B cell (primary cell): ENCODE measurements around the gene PIMREG. TPM values are rescaled to one million over a fixed set of nuclear protein-coding genes. Genes with fewer than 3 reads are reported as not detected.

Experiments
- ATAC-seq: fragments of 200-7000 bp; cut with Tn5 transposase; one replicate; pipeline ENCODE4 v1.10.0; 2021; ENCODE audit warnings: low read depth, mild to moderate bottlenecking, moderate number of reproducible peaks, moderate library complexity
- CTCF ChIA-PET: fragments of 350-600 bp; sonication (Branson Sonifier 250); formaldehyde crosslinking; loops from one replicate; lab custom pipeline; 2021; ENCODE audit warnings: antibody characterized with exemption, inconsistent platforms; lab: Charles Lee
- POLR2A ChIA-PET: fragments of 350-600 bp; sonication (Branson Sonifier 250); formaldehyde crosslinking; loops from one replicate; lab custom pipeline; 2021; ENCODE audit warnings: antibody characterized with exemption; lab: Charles Lee
- DNase-seq: peaks from one replicate; pipeline ENCODE4 v3.0.0; 2013
- H2AFZ ChIP-seq: 2 replicates; pipeline ENCODE4 v1.6.1; 2012; ENCODE audit warnings: mild to moderate bottlenecking, low read depth, low read length; ENCODE audit not compliant: insufficient read depth, poor library complexity, severe bottlenecking
- H3K27ac ChIP-seq, 2 donors: 1 replicate in 1 of 2; 2 replicates in 1 of 2; pipeline ENCODE4 v1.5.1; 2012 to 2013; ENCODE audit warnings: low read length in 2 of 2, mild to moderate bottlenecking in 2 of 2, moderate library complexity in 1 of 2
- H3K27me3 ChIP-seq, 4 experiments: fragments of 200-600 bp in 1 of 4; sonication (generic) in 1 of 4; replicated peaks in 1 of 4; 1 replicate in 2 of 4; 2 replicates in 2 of 4; pipeline versions ENCODE4 v1.6.1 to v1.7.0; 2013 to 2016; ENCODE audit warnings: low read length in 3 of 4, mild to moderate bottlenecking in 2 of 4, mixed read lengths in 1 of 4, moderate library complexity in 1 of 4; ENCODE audit not compliant: insufficient read depth in 4 of 4, control insufficient read depth in 3 of 4; ENCODE audit errors: control extremely low read depth in 1 of 4
- H3K36me3 ChIP-seq, 2 experiments: replicated peaks in 1 of 2; 1 replicate in 1 of 2; 2 replicates in 1 of 2; pipeline versions ENCODE4 v1.6.1 to v1.7.1; 2013; ENCODE audit warnings: low read length in 1 of 2; ENCODE audit not compliant: insufficient read depth in 2 of 2, control insufficient read depth in 1 of 2; ENCODE audit errors: control extremely low read depth in 1 of 2, extremely low read depth in 1 of 2
- H3K4me1 ChIP-seq, 2 donors: fragments of 200-600 bp in 1 of 2; sonication (generic) in 1 of 2; 1 replicate in 1 of 2; 2 replicates in 1 of 2; pipeline versions ENCODE4 v1.5.1 to v1.6.1; 2013 to 2017; ENCODE audit warnings: low read length in 2 of 2; ENCODE audit not compliant: control insufficient read depth in 2 of 2, insufficient read depth in 2 of 2
- H3K4me2 ChIP-seq: replicated peaks from 2 replicates; pipeline ENCODE3; 2012; ENCODE audit warnings: mild to moderate bottlenecking, low read depth, low read length; ENCODE audit not compliant: poor library complexity, severe bottlenecking
- H3K4me3 ChIP-seq, 5 experiments: fragments of 200-600 bp in 1 of 5; sonication (generic) in 1 of 5; 1 replicate in 3 of 5; 2 replicates in 2 of 5; pipeline versions ENCODE4 v1.5.1 to v1.7.0; 2011 to 2016; ENCODE audit warnings: low read length in 4 of 5, mild to moderate bottlenecking in 4 of 5, low read depth in 2 of 5, control low read depth in 1 of 5, moderate library complexity in 1 of 5; ENCODE audit not compliant: insufficient read depth in 1 of 5; ENCODE audit errors: control extremely low read depth in 1 of 5, extremely low read depth in 1 of 5
- H3K79me2 ChIP-seq: fragments of 200-600 bp; sonication (generic); one replicate; pipeline ENCODE4 v1.6.0; 2016; ENCODE audit warnings: low read length; ENCODE audit not compliant: control insufficient read depth, insufficient read depth
- H3K9ac ChIP-seq: fragments of 200-600 bp; sonication (generic); 2 replicates; pipeline ENCODE4 v1.6.1; 2017; ENCODE audit warnings: mild to moderate bottlenecking, low read length, moderate library complexity
- H3K9me3 ChIP-seq, 3 donors: one replicate each; pipeline versions ENCODE4 v1.6.1 to v1.7.1; 2013; ENCODE audit warnings: low read length in 2 of 3; ENCODE audit not compliant: control insufficient read depth in 2 of 3, insufficient read depth in 1 of 3; ENCODE audit errors: control extremely low read depth in 1 of 3
- H4K20me1 ChIP-seq: 2 replicates; pipeline ENCODE4 v1.6.0; 2012; ENCODE audit warnings: mild to moderate bottlenecking, low read length; ENCODE audit not compliant: insufficient read depth, control insufficient read depth, poor library complexity, severe bottlenecking
- H3K27ac Mint-ChIP-seq: one replicate; pipeline ENCODE4 v1.8.0; 2021; ENCODE audit warnings: mixed read lengths
- H3K27me3 Mint-ChIP-seq: one replicate; pipeline ENCODE4 v1.8.0; 2021; ENCODE audit warnings: mixed read lengths
- H3K4me1 Mint-ChIP-seq: one replicate; pipeline ENCODE4 v1.8.0; 2021; ENCODE audit warnings: mixed read lengths
- H3K4me3 Mint-ChIP-seq: one replicate; pipeline ENCODE4 v1.8.0; 2021; ENCODE audit warnings: mixed read lengths
- H3K9me3 Mint-ChIP-seq: one replicate; pipeline ENCODE4 v1.8.0; 2022; ENCODE audit warnings: mixed read lengths; ENCODE audit not compliant: insufficient read depth
- CTCF ChIP-seq: fragments of 200-600 bp; IDR thresholded peaks from one replicate; pipeline ENCODE4 v1.8.0; 2022; ENCODE audit warnings: antibody characterized with exemption, mild to moderate bottlenecking
- EZH2 ChIP-seq: IDR thresholded peaks from 2 replicates; pipeline ENCODE4 v1.6.1; 2012; ENCODE audit warnings: borderline replicate concordance, low read depth, mild to moderate bottlenecking, moderate library complexity, low read length; ENCODE audit not compliant: insufficient read depth, poor library complexity, severe bottlenecking
- WGBS: methylation state at CpG from one replicate; pipeline ENCODE4 v1.1.5; 2013; ENCODE audit warnings: missing lambda C conversion rate; ENCODE audit not compliant: insufficient coverage; 5-methylcytosine and 5-hydroxymethylcytosine counted together
- intact Hi-C: fragments of 100-400 bp; cut with micrococcal nuclease; formaldehyde crosslinking; loops from one replicate; pipeline ENCODE4 v1.10.0; 2022
- polyA plus RNA-seq: library from polyadenylated mRNA; depleted of rRNA; stranded (reverse); fragments of >200 nt; gene quantifications from 2 replicates; pipeline ENCODE4 v1.2.3, GENCODE V29; 2012
- total RNA-seq, 2 donors: library from RNA; stranded (reverse); fragments of 120-200 nt in 1 of 2; gene quantifications; 1 replicate in 1 of 2; 2 replicates in 1 of 2; pipeline versions ENCODE4 v1.2.3 to v1.2.4, GENCODE V29; 2013 to 2022

Gene PIMREG
- total and polyA plus RNA-seq, 2 donors (not counting 1 experiment from before 2014, with no cell fraction given): 0.21 TPM; not detected in 1

DNA sequence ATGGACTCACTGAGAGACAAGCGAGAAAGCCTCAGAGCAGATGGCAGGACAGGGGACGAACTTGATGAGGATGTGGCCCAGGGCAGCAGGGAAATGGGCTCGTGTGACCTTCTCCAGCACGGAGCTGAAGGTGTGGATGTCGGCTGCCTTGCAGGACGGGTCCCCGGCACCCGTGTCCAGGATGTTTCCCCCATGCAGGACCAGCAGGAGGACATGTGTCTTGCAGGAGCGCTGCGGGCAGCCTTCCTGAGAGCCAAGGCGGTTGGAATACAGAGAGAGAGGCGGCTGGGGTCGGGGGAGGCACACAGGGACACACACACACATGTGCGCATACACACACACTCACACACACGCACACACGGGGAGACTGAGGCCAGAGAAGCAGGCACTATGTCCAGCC lies 39.3 kb downstream of the PIMREG start:
- WGBS: 82% methylated on average over 12 of the region's 16 CpGs
- peaks cover 0 to 2% (median 0%) of the 10 kb centered on the region in 4 experiments for H3K27me3 ChIP-seq
- H3K36me3 ChIP-seq: no peaks in the 10 kb centered on the region
- no peak overlapping the region for H3K4me3 ChIP-seq
- no peaks in the 10 kb centered on the region for H4K20me1 ChIP-seq
- no peak overlapping the region for H3K4me2 ChIP-seq
- H3K27me3 Mint-ChIP-seq: peaks cover 22% of the 10 kb centered on the region
- CTCF ChIA-PET: interaction anchor here (1.2 kb wide), 1 partner anchor 10 kb away, joined by 5 read pairs; no protein-coding TSS in a partner anchor
- H2AFZ ChIP-seq: no peak overlapping the region
- no peaks in the 10 kb centered on the region for H3K79me2 ChIP-seq
- H3K9me3 Mint-ChIP-seq: no peaks in the 10 kb centered on the region
- no peak for TF ChIP-seq CTCF
- TF ChIP-seq EZH2: no peak
- no peaks in the 10 kb centered on the region for H3K4me1 Mint-ChIP-seq
- POLR2A ChIA-PET: no interaction called here
- H3K4me1 ChIP-seq: no peaks in the 10 kb centered on the region
- H3K27ac Mint-ChIP-seq: no peak overlapping the region
- intact Hi-C loops: no loop called here
- ATAC-seq: no peak
- H3K27ac ChIP-seq: no peak overlapping the region
- H3K9ac ChIP-seq: no peak overlapping the region
- H3K9me3 ChIP-seq: no peaks in the 10 kb centered on the region
- no peak overlapping the region for H3K4me3 Mint-ChIP-seq
- no peak for DNase-seq

GRCh38 chr17:6485646-6486412 lies 41.6 kb downstream of the PIMREG start:
- 82% methylated on average over 5 of the region's 5 CpGs for WGBS
- no peaks in the 10 kb centered on the region for H3K79me2 ChIP-seq
- no peak overlapping the region for H3K4me2 ChIP-seq
- DNase-seq (no peak), ATAC-seq (no peak)
- Mint-ChIP-seq H3K4me1 (no peaks in the 10 kb centered on the region), H3K27ac (no peak overlapping the region), H3K27me3 (peaks cover 37% of the 10 kb centered on the region), H3K4me3 (no peak overlapping the region), H3K9me3 (no peaks in the 10 kb centered on the region)
- TF ChIP-seq EZH2 (no peak), CTCF (no peak)
- POLR2A ChIA-PET: no interaction called here
- intact Hi-C loops: no loop called here
- peaks cover 0 to 9% (median 0%) of the 10 kb centered on the region in 4 experiments for H3K27me3 ChIP-seq
- H4K20me1 ChIP-seq: no peaks in the 10 kb centered on the region
- no peak overlapping the region for H3K9ac ChIP-seq
- no peaks in the 10 kb centered on the region for H3K4me1 ChIP-seq
- H2AFZ ChIP-seq: no peak overlapping the region
- H3K36me3 ChIP-seq: no peaks in the 10 kb centered on the region
- no peaks in the 10 kb centered on the region for H3K9me3 ChIP-seq
- no peak overlapping the region for H3K27ac ChIP-seq
- CTCF ChIA-PET: no interaction called here
- no peak overlapping the region for H3K4me3 ChIP-seq
